OCI-LY7 (cell line): ENCODE results near the gene KRTAP10-12.

Experiments used
- EZH2phosphoT487 ChIP-seq: fragments of 200-600 bp; sonication (generic); IDR thresholded peaks from 2 replicates; pipeline ENCODE4 v1.6.1; 2018; ENCODE audit warnings: low read depth, borderline replicate concordance, mild to moderate bottlenecking, mixed run types, antibody characterized with exemption, low read length, moderate library complexity, mixed read lengths
- TF ChIP-seq, protein P1 (sequence below): fragments of 200-600 bp; sonication (generic); conservative IDR thresholded peaks from 2 replicates; pipeline ENCODE4 v1.5.1; 2014; ENCODE audit warnings: mild to moderate bottlenecking, antibody characterized with exemption, low read length, moderate library complexity, mixed read lengths

DNA sequence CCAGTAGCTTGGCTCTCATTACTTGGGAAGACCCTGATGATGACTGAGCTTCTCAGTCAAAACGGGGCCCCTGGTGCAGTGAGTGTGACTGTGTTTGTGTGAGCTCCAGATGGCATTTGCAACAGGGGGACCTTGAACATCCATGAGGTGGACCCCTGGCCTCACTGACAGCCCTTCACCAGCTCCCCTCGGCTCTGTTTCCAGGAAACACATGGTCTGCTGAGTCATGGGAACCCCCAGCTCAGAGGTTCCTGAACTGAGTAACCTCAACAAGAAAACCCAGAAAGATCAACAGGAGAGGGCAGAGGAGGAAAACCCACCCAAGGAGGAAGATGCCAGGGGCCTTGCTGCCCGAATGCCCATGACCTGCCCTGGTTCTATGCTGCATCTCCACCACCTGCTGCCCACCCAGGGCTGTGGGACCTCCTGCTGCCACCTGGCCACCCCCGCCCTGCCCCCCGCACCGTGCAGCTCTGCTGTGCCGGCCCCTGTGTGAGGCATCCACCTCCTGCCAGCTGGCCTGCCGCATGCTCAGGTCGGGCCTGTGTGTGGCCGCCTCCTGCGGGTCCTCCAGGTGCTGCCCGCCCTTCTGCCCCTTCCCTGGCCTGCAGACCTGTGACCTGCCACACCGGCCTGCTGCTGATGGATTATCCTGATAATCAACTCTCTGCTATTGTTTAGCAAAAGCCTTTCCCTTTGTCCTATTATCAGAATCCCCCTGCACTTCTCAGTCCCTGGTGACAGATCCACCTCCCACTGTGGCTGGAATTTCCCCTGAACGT is 10.8 kb upstream of the KRTAP10-12 start:
- TF ChIP-seq, protein P1, sequence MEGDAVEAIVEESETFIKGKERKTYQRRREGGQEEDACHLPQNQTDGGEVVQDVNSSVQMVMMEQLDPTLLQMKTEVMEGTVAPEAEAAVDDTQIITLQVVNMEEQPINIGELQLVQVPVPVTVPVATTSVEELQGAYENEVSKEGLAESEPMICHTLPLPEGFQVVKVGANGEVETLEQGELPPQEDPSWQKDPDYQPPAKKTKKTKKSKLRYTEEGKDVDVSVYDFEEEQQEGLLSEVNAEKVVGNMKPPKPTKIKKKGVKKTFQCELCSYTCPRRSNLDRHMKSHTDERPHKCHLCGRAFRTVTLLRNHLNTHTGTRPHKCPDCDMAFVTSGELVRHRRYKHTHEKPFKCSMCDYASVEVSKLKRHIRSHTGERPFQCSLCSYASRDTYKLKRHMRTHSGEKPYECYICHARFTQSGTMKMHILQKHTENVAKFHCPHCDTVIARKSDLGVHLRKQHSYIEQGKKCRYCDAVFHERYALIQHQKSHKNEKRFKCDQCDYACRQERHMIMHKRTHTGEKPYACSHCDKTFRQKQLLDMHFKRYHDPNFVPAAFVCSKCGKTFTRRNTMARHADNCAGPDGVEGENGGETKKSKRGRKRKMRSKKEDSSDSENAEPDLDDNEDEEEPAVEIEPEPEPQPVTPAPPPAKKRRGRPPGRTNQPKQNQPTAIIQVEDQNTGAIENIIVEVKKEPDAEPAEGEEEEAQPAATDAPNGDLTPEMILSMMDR: no peak
- no peak for TF ChIP-seq EZH2phosphoT487
